GM19043 (cell line): ENCODE measurements around the gene MBL2.
A peak's percentile ranks its signal among the peaks of the same experiment; 100 is the strongest.

Source experiments
- ATAC-seq: cut with Tn5 transposase; IDR thresholded peaks from one replicate; pipeline ENCODE4 v1.9.1; 2021; ENCODE audit warnings: low read depth; ENCODE audit not compliant: unreplicated experiment

The MBL2 gene

DNA sequence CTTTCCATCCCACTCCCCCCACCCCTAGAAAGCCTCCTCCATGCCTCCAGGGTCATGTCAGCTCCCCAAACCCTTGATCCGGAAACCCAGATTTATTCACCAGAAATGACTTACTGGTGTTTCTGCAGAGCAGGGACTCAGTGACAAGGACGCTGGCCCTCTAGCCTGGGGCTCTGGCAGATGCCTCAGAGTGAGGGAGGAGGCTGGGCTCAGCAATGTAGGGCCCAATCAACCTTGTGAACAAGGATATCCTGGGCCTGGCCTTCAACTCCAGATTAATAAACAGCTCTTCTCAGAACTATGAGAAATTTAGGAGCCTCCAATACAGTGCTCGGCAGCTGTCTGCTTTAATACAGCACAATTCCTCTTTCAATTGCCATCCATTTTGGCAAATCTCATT is at the start of gene MBL2:
MBL2 (minus strand) TSS at position 162 of the 400 bp plus-strand sequence. CDS start 1,149 bp downstream, outside the sequence.
- ATAC-seq: no peak

DNA sequence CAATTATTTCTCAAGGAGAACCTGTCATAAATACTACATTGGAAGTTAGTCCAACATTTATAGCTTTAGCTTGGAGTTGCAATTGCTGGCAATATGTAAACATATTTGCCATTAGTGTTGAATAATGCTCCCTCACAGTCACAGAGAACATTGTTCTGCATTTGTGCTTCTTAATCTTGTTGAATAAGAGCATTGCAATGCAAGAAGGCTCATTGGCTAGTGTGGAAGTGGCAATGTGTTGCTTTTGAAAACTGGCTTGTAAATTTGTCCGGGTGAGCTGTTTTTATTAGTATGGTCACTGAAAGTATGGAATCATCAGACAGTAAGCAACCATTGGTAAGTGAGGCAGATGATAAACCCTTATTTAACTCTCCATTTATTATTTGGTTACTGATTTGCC is 47.7 kb upstream of the MBL2 start:
- ATAC-seq: no peak

DNA sequence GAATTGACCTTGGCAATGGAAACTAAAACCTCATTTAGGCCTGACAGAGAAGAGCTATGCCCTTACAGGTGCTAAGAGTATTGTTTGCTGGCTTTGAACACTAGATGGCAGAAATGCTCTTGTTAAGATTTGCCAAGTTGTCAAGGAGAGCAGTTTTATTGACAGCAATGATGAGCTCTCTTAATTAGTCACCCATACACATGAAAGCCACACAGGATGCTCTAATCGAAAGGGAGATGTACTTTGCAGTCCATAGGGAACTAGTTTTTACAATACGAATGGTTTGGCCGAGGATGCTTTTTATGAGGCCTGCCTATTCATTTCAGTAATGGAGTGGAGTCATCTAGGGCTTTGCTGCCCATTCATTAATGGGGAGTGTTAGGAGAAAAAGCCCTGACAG is 45.4 kb upstream of the MBL2 start:
- peak; percentile 89 for ATAC-seq

DNA sequence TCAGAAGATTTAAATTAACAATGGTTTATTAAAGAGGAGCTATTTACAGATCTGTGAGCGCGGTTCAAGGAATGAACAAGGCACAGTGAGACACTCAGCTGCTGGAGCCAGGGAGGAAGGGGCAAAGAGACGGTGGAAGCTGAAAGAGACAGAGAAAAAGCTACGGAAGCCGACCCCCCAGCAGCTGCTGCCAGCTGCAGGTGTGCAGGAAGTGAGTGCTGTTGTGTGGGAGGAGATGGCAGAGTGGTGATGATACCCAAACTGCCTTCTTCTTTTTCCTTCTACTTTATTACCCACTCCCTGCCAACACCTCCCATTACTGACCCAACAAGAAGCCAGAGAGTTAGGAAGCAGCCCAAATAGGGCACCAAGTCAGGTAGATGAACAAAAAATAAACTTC is 41.9 kb upstream of the MBL2 start:
- peak; percentile 34 for ATAC-seq

DNA sequence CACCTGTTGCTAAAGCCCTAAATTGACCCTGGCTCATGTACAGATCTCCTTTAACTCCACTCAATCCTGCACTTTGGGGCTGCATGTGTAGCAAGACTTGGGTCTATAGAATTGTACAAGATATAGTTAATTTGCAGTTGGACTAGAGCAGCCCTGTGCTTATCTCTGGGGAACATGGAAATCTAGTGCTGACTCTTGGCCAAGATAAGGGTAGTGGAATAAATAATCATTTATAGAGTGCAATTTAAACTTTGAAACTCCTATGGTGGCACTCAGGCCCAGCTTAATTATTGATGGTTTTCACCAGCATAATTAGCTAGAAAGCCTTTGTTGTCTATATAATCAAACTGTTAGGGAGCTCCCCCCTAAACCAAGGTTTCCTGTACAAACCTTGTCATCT is 39.2 kb upstream of the MBL2 start:
- ATAC-seq: no peak

DNA sequence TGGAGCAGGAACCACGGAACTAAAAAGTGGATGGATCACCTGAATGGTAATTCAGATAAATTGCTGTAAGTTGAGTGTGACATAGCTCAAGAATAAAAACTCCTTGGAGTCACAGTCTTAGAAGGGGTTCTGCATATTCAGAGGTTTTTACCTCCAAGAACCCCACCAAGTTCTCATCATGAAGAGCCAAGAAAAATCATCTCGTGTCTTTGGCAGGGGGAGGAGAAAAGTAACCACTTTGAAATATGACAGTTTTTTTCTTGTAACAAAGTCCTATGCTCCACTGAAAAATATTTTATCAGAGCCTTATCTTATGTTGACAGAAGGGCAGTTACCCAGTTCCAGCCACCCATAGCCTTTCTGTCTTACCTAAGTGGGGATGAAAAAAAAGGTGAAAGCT is 38.2 kb upstream of the MBL2 start:
- no peak for ATAC-seq

DNA sequence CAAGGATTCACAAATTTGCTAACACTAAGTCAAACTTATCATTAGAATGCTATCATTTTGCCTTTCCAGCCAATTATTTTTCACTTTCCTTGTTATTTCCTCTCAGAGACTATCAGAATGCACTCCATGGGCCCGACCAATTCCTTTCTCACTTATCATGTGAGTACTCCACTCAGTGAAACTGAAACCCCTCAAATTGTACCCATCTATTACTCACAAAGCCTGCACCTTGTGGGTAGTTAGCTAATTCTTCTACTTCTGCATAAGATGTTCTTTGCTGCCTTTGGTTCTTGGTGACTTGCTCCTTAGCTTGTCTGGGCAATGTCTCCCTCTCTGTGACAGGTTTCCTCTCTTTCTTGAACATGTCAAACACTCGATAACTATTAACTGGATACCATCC is 35.2 kb upstream of the MBL2 start:
- no peak for ATAC-seq

DNA sequence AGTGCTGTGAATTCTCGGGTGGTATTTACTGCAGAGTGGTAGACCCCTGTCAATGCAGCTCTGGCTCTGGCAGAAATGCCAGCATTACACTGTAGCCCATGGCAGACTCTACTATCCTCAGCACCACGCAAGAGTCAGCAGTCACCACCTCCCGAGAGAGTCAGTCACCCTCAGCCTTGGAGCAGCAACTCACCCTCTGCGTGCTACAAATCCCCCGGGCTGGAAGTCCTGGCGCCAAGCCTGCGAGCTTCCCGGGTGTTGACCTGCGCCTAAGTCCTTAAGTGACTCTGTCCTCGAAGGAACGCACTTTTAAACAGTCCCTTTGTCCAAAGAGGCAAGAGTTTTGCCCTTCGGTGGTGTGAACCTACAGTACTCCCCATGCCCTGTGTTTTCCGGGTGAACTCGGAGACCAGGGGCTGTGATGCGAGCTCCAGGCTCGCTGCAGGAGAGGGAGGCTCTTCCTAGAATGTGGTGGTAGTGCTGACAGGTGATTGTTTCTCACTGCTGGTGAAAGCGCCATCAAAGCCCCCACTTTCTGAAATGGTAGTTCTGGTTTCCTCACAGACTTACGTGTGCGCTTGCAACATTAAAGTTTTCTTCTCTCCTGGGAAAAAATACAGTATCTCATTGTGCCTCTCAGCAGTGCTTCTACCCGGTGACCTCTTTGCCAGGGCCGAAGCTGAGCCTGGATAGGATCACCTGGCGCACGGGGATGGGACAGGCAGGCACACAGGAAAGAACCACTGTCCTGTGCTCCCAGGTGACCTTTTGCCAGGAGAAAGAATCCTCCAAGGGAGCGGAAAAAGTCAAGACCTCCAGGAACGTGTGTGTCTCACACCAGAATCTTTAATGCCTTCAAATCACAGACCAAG is 33.1 kb upstream of the MBL2 start:
- ATAC-seq: no peak

DNA sequence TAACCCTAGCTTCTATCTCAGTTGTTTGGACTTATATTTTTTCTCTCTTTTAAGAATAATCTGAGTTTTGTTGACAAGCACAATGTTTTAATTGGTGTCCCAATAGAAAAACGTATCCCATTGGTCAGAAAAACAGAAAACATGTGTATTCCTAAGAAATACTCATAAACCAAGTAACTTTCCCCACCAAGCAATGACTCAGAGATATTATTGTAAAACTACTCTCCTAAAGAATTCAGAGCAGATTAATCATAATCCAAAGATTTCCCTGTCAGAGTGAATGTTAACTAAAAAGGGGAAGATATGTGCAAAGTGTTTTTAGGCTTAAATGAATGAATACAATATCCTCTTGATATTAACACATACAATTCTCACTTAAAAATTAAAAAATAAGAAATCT is 29.4 kb upstream of the MBL2 start:
- no peak for ATAC-seq

DNA sequence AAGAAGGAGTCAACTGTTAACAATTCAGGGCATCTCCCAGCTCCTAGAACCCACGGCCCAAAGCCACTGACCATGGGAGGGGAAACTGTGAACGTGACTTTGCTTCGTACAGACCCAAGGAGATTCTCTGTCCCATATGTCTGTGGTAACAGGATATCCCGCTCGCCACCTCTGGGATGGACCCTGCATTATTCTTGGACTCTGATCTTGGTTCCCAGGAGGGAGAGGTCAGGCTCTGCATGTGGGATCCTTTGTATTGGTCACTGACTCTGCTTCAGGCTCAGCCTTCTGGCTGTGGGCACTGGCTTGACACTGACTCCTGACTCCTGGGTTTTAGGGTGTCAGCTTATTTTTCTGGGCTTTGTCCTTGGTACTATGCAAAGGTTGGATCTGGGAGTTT is 13.5 kb upstream of the MBL2 start:
- ATAC-seq: no peak

DNA sequence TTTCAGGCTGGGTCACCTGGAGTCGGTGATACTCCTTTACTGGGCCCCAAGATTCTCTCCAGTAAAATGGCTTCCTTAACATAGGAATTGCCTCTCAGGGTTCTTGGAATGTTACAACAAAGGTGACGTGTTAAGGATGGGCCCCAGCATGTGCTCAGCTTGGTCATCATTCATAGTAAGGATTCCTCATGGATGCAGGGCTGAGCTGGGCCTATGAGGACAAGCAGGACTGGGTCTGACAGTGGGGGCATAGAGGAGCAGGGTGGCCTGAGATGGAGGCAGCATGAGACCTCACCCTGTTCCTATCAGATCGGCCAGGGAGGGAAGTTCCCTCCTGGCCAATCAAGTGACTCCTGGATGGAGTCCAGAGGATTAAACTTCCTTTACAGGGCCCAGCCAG is 12.8 kb upstream of the MBL2 start:
- ATAC-seq: no peak

DNA sequence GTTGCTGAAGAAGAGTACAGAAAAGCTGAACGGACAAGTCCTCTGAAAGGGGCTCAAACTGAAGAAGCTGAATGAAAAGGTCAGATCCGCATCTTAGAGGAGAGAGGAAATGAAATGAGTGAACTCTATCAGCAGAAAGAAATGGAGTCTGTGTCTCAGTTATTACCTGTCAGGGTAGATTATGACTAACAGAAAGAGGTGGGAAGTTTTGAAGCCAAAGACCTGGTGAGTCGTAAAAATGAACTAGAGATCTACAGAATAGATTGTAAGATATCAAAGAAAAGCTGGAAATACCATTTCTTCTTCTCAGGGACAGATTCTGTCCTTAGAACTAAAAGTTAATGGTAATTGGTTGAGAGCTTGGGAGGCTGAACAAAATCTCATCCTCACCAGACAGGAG is 11.1 kb upstream of the MBL2 start:
- ATAC-seq: no peak

DNA sequence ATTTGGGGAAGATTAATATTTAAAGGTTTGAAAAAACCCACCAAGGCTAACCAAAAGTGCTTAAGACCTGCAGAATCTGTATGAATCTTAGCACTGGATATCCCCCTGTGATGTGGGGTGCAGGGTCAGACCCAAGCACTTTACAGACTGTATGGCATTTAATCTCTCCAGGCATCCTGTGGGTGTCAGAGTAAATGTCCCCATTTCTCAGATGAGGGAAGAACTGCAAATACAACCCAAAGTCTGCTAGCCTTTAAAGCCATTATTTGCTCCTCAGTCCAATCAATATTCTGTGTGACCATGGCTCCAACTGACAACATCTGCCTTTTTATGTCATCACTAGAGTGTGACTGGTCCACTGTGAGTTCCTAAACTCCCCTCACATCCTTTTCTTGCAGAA is 10.0 kb upstream of the MBL2 start:
- no peak for ATAC-seq

DNA sequence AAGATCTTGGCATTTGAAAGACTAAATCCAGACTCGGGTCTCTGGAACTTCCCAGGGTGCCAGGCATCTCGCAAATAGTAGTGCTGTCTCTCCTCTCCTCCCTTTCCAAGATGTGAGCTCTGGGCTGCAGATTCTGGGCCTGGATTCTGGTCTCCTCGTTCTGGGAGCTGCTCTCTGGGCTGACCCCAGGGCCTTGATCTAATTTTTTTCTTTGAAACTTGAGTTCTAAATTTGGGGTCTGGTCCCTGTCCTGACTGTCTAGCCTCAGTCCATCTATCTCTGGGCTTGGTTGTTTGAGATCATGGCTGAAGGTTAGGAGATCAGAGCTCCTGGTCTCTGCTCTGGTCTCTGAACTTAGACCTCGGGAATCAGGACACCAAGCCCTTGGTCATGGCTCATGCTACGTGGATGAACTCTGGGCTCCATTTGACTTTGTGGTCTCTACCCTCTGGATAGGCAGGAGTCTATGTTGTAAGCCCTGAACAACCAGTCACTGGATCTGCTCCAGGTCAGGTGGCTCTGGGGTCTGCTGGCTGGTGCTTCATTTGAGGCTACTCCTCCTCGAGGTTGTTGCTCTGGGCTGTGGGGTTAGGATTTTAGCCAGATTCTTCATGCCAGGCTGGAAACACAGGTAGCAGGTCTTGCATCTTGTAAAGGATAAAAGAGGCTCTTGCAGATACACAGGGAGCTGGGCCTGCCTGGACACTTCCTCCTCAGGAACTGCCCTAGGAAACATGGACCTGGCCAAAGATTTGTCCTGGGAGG is 8.0 kb upstream of the MBL2 start:
- peak; percentile 9 for ATAC-seq

DNA sequence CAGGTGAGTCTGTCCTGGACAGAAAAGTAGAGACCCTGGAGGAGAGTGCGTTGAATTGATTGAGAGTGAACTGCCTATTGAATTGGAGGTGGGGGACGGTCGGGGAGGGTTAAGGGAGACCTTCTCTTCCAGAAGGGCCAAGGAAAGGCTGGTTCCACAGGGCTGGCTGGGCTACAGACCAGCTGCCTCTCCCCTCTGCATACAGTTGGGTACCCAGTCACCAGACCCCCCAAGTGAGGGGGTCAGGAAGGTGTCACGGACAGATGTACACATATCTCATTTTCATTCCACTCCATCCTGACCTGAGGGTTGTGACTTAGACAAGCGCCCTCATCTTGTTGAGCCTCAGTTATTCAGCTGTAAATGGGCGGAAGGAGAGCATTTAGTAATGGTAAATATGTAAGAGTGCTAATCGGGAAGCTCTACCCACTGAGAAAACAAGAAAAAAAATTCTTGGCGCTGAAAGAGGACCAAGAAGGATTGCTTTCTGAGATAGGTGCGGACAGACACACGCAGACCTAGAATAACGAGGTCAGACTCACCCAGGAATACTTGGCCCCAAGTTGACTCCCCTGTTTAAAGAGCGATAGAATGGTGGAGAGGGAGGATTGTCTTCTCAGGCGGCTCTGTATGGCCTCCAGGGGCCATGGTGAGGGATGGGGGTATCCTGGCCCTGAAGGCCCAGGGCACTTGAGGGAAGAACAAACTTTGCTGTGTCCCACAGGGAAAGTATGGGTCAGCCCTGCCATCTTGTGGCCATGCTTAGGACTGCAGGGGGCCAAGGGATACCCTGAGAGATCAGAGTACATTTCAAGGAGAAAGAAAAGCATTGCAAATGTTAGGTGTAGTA is 7.2 kb upstream of the MBL2 start:
- ATAC-seq: peak; percentile 93

DNA sequence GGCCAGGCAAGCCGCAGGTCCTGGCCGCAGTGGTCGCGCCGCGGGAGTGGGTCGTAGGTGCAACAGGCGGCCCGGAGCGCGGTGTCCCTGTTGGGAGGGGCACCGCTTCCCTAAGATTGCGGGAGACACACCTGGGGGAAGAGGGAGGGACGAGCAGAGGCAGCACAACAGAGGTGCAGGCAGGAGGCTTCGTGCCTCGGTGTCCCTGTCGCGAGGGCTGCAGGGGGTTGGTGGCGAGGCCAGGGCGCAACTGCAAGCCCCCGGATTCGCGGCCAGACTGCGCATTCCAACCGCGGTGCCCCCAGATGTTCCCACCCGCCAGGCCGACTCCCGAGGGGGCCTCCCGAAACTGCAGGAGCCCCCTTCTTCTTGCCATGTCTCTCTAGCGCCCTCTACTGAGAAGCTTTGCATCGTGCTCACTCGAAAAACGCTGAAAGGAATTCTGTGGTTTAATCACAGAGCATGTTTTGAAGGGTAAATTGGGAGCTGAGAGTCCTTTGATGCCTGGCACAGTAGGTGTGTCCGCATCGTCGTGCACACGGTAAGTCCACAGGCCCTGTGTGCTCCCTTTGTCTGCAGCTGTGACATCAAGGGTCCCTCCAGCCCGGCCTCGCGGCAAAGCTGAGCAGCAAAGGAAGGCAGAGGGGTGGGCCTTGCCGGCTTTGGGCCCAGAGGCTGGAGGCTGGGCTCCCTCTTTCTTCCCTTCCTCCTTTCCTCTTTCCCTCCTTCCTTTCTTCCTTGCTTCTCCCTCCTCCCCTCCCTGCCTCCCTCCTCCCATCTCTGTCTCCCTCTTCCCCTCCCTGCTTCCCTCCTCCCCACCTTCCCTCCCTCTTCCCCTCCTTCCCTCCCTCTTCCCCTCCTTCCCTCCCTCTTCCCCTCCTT is 6.2 kb upstream of the MBL2 start:
- no peak for ATAC-seq

DNA sequence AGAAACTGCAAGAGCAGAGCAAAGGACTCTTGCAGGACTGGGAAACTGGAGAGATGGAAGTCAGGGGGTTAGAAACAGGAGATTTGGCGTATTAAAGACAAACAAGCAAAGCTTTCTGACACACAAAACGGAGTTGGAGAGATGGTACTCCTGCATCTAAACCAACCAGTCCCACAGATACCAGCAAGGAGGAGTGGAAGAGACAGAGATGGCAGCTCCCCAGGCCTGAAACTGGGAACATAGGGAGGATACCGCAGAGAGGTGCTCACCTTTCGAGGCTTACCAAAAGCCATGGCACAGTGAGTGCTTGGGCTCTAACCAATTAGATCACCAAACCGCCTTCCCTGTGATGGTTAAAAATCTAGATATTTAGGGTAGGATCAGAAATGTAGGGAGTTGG is 4.8 kb upstream of the MBL2 start:
- no peak for ATAC-seq

DNA sequence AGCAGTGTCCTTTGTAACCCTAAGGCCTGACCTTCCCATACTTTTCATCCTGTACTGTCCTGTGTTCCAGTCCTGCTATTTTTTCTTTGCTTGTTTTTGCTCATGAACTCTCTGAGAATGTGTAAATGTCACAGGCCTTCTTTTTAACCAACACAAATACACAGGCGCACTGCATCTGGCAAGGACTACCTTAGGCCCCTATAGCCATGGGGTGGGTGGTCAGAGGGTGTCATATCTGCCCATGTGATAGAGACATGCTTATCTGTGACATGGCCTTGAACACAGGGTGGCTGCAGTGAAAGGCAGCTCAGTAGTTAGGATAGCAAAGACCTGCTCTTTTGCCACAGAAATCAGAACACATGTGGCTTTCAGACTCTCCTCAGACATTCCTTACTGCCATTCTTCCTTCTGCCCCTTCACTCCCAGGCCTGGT is 3.9 kb upstream of the MBL2 start:
- no peak for ATAC-seq

DNA sequence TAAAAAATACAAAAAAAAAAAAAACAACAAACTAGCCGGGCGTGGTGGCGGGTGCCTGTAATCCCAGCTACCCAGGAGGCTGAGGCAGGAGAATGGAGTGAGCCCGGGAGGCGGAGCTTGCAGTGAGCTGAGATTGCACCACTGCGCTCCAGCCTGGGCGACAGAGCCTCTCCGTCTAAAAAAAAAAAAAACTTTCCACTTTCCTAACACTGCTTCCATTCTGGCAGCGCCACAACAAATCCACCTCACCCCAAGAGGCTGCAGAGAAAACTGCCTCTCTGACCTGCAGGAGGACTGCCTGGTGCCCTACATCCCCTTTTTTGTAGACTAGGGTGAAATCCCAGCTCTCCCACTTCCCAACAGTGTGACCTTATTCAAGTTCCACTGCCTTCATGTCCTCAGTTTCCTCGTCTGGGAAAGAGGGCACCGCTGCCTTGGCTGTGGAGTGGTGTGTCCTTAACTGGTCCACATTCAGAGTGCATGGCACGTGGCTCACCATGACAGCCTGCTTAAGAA is 2.6 kb upstream of the MBL2 start:
- ATAC-seq: no peak

DNA sequence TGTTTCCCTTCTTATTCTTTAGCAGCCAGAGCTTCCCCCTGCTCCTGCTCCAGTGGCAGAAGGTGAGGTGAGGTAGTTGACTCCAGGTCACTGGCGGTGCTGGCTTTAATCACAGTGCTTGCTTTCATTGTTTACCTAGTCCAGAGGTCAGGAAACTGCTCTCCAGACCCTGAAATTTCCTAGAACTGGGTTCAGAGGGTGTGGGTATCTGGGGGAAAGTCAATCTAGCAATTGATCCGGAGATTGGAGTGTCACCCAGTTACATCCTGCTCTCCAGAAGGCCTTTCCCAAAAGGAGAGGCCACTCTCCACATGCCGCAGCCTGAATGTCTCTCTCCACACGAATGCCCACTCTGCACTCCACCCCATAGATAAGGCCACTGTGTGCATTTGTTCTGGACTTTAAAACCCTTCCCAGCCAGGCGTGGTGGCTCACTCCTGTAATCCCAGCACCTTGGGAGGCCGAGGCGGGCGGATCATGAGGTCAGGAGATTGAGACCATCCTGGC is 2.1 kb upstream of the MBL2 start:
- no peak for ATAC-seq
